HEK293 (cell line): ENCODE results near the gene MEOX1.

Experiments used
- EGR2 ChIP-seq: fragments of 450-650 bp; formaldehyde crosslinking; IDR thresholded peaks from 2 replicates; pipeline ENCODE4 v1.5.1; 2016; ENCODE audit warnings: low read depth, missing biosample characterization, missing genetic modification characterization
- TCF7L2 ChIP-seq: IDR thresholded peaks from 2 replicates; pipeline ENCODE4 v1.6.1; 2011; ENCODE audit warnings: low read depth, mild to moderate bottlenecking, inconsistent platforms, low read length, moderate library complexity, borderline replicate concordance
- TRIM28 ChIP-seq: IDR thresholded peaks from 2 replicates; pipeline ENCODE4 v1.6.1; 2011; ENCODE audit warnings: low read length, control low read depth, borderline replicate concordance
- YY1 ChIP-seq: fragments of 450-650 bp; formaldehyde crosslinking; IDR thresholded peaks from 2 replicates; pipeline ENCODE4 v1.5.1; 2018; ENCODE audit warnings: missing biosample characterization, missing genetic modification characterization
- ZBTB1 ChIP-seq: fragments of 450-650 bp; formaldehyde crosslinking; IDR thresholded peaks from 2 replicates; pipeline ENCODE4 v1.5.1; 2016; ENCODE audit warnings: missing biosample characterization, missing genetic modification characterization
- ZBTB21 ChIP-seq: fragments of 450-650 bp; formaldehyde crosslinking; IDR thresholded peaks from 2 replicates; pipeline ENCODE4 v1.5.1; 2017; ENCODE audit warnings: missing biosample characterization, missing genetic modification characterization
- ZFP69B ChIP-seq: fragments of 450-650 bp; formaldehyde crosslinking; IDR thresholded peaks from 2 replicates; pipeline ENCODE4 v1.5.1; 2016; ENCODE audit warnings: missing biosample characterization, missing genetic modification characterization
- ZNF140 ChIP-seq: fragments of 450-650 bp; formaldehyde crosslinking; IDR thresholded peaks from 2 replicates; pipeline ENCODE4 v1.5.1; 2016; ENCODE audit warnings: missing biosample characterization, missing genetic modification characterization
- ZNF24 ChIP-seq: fragments of 450-650 bp; formaldehyde crosslinking; IDR thresholded peaks from 2 replicates; pipeline ENCODE4 v1.5.1; 2016; ENCODE audit warnings: missing biosample characterization, missing genetic modification characterization
- ZNF416 ChIP-seq: fragments of 450-650 bp; formaldehyde crosslinking; IDR thresholded peaks from 2 replicates; pipeline ENCODE4 v1.5.1; 2016; ENCODE audit warnings: missing biosample characterization, missing genetic modification characterization
- ZNF433 ChIP-seq: fragments of 450-650 bp; formaldehyde crosslinking; IDR thresholded peaks from 2 replicates; pipeline ENCODE4 v1.5.1; 2016; ENCODE audit warnings: missing biosample characterization, missing genetic modification characterization, low read depth
- ZNF48 ChIP-seq: fragments of 450-650 bp; formaldehyde crosslinking; IDR thresholded peaks from 2 replicates; pipeline ENCODE4 v1.5.1; 2016; ENCODE audit warnings: missing biosample characterization, missing genetic modification characterization
- ZNF521 ChIP-seq: fragments of 450-650 bp; formaldehyde crosslinking; IDR thresholded peaks from 2 replicates; pipeline ENCODE4 v1.5.1; 2017; ENCODE audit warnings: missing biosample characterization, mild to moderate bottlenecking, missing genetic modification characterization
- ZNF555 ChIP-seq: fragments of 450-650 bp; formaldehyde crosslinking; conservative IDR thresholded peaks from 2 replicates; pipeline ENCODE4 v1.5.1; 2017; ENCODE audit warnings: missing biosample characterization, mild to moderate bottlenecking, missing genetic modification characterization, inconsistent platforms
- ZNF571 ChIP-seq: fragments of 450-650 bp; formaldehyde crosslinking; IDR thresholded peaks from 2 replicates; pipeline ENCODE4 v1.5.0; 2017; ENCODE audit warnings: missing biosample characterization, missing genetic modification characterization
- ZNF600 ChIP-seq: fragments of 450-650 bp; formaldehyde crosslinking; IDR thresholded peaks from 2 replicates; pipeline ENCODE4 v1.5.1; 2016; ENCODE audit warnings: missing biosample characterization, missing genetic modification characterization
- ZNF76 ChIP-seq: fragments of 450-650 bp; formaldehyde crosslinking; IDR thresholded peaks from 2 replicates; pipeline ENCODE4; 2016; ENCODE audit warnings: low read depth, missing biosample characterization, missing genetic modification characterization, borderline replicate concordance
- ZNF768 ChIP-seq: fragments of 450-650 bp; formaldehyde crosslinking; IDR thresholded peaks from 2 replicates; pipeline ENCODE4 v1.5.1; 2018; ENCODE audit warnings: missing biosample characterization, mild to moderate bottlenecking, missing genetic modification characterization
- TF ChIP-seq, protein P1 (sequence below): fragments of 450-650 bp; formaldehyde crosslinking; IDR thresholded peaks from 2 replicates; pipeline ENCODE4 v1.5.1; 2017; ENCODE audit warnings: missing biosample characterization, missing genetic modification characterization
- TF ChIP-seq, protein P2 (sequence below): fragments of 450-650 bp; formaldehyde crosslinking; optimal IDR thresholded peaks from 2 replicates; pipeline ENCODE3; 2016; ENCODE audit warnings: missing biosample characterization, mild to moderate bottlenecking, missing genetic modification characterization
- TF ChIP-seq, protein P3 (sequence below): fragments of 450-650 bp; formaldehyde crosslinking; IDR thresholded peaks from 2 replicates; pipeline ENCODE4 v1.5.1; 2017; ENCODE audit warnings: missing biosample characterization, missing genetic modification characterization
- TF ChIP-seq, protein P4 (sequence below): fragments of 450-650 bp; formaldehyde crosslinking; IDR thresholded peaks from 2 replicates; pipeline ENCODE4 v1.5.1; 2017; ENCODE audit warnings: missing biosample characterization, missing genetic modification characterization
- TF ChIP-seq, protein P5 (sequence below): fragments of 450-650 bp; formaldehyde crosslinking; IDR thresholded peaks from 2 replicates; pipeline ENCODE4; 2016; ENCODE audit warnings: missing biosample characterization, missing genetic modification characterization
- TF ChIP-seq, protein P6 (sequence below): fragments of 450-650 bp; formaldehyde crosslinking; IDR thresholded peaks from 2 replicates; pipeline ENCODE4 v1.5.1; 2016; ENCODE audit warnings: missing biosample characterization, missing genetic modification characterization
- TF ChIP-seq, protein P7 (sequence below): fragments of 450-650 bp; formaldehyde crosslinking; IDR thresholded peaks from 2 replicates; pipeline ENCODE4 v1.5.0; 2017; ENCODE audit warnings: missing biosample characterization, missing genetic modification characterization, borderline replicate concordance
- TF ChIP-seq, protein P8 (sequence below): fragments of 450-650 bp; formaldehyde crosslinking; IDR thresholded peaks from 2 replicates; pipeline ENCODE4 v1.5.1; 2016; ENCODE audit warnings: missing biosample characterization, missing genetic modification characterization, borderline replicate concordance

MEOX1 gene

DNA sequence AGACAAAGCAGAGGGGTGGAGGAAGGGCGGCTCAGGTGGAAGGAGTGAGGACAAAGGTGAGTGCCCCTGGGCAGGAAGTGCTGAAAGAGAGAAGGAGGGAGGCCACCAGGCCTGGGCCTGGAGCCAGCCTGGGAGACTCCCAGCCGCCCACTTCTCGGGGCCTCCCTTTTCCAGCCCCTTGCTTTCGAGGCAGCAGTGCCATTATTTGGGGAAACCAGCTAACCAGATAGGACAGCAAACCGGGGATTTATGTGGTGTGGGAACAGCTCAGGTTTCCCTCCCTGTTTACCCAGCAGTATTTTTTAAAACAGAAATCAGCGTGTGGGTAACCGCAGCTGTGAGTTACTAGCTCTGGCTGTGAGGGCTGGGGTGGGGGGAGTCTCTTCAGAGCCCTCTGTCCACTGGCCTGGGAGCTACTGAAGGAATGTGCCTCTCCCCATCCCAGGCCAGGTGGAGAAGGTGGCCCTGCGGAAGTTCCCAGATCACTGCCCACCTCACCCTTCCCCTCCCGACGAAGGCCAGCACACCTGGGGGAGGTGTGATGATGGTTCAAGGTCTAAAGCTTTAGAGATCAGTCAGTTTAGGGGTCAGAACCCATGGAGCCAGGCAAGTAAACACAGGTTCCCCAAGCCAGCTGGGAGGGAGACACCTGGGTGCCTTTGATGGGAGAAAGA lies 8.4 kb upstream of the MEOX1 start (continued):
- TF ChIP-seq ZNF48 (tag by site-specific recombination), result no peak
- TF ChIP-seq TCF7L2, result no peak
- no peak for TF ChIP-seq ZNF571 (tag by site-specific recombination)
- TF ChIP-seq ZNF76 (tag by site-specific recombination), result 0 out of 2 replicates have a peak, but pooled peaks have one; percentile 56
- TF ChIP-seq, protein P1, sequence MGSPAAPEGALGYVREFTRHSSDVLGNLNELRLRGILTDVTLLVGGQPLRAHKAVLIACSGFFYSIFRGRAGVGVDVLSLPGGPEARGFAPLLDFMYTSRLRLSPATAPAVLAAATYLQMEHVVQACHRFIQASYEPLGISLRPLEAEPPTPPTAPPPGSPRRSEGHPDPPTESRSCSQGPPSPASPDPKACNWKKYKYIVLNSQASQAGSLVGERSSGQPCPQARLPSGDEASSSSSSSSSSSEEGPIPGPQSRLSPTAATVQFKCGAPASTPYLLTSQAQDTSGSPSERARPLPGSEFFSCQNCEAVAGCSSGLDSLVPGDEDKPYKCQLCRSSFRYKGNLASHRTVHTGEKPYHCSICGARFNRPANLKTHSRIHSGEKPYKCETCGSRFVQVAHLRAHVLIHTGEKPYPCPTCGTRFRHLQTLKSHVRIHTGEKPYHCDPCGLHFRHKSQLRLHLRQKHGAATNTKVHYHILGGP (tag by site-specific recombination), result peak; percentile 98
- TF ChIP-seq ZNF555 (tag by site-specific recombination), result no peak
- no peak for TF ChIP-seq ZNF140 (tag by site-specific recombination)
- TF ChIP-seq TRIM28, result no peak
- TF ChIP-seq, protein P2, sequence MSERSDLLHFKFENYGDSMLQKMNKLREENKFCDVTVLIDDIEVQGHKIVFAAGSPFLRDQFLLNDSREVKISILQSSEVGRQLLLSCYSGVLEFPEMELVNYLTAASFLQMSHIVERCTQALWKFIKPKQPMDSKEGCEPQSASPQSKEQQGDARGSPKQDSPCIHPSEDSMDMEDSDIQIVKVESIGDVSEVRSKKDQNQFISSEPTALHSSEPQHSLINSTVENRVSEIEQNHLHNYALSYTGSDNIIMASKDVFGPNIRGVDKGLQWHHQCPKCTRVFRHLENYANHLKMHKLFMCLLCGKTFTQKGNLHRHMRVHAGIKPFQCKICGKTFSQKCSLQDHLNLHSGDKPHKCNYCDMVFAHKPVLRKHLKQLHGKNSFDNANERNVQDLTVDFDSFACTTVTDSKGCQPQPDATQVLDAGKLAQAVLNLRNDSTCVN (tag by site-specific recombination), result peak; percentile 24
- TF ChIP-seq ZNF768, result no peak
- peak; percentile 68; the same call in 1 of the 2 replicates for TF ChIP-seq ZFP69B (tag by site-specific recombination)
- TF ChIP-seq ZBTB21 (tag by site-specific recombination), result peak; percentile 63; the same call in 1 of the 2 replicates
- no peak for TF ChIP-seq ZBTB1
- peak; percentile 93 for TF ChIP-seq ZNF24
- TF ChIP-seq EGR2 (tag by site-specific recombination), result peak; percentile 82
- no peak for TF ChIP-seq ZNF521 (tag by site-specific recombination)
- TF ChIP-seq, protein P3, sequence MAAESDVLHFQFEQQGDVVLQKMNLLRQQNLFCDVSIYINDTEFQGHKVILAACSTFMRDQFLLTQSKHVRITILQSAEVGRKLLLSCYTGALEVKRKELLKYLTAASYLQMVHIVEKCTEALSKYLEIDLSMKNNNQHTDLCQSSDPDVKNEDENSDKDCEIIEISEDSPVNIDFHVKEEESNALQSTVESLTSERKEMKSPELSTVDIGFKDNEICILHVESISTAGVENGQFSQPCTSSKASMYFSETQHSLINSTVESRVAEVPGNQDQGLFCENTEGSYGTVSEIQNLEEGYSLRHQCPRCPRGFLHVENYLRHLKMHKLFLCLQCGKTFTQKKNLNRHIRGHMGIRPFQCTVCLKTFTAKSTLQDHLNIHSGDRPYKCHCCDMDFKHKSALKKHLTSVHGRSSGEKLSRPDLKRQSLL (tag by site-specific recombination), result peak; percentile 34; the same call in 1 of the 2 replicates
- TF ChIP-seq ZNF600 (tag by site-specific recombination), result peak; percentile 80
- peak; percentile 48; the same call in 1 of the 2 replicates for TF ChIP-seq YY1 (tag by site-specific recombination)
- TF ChIP-seq, protein P4, sequence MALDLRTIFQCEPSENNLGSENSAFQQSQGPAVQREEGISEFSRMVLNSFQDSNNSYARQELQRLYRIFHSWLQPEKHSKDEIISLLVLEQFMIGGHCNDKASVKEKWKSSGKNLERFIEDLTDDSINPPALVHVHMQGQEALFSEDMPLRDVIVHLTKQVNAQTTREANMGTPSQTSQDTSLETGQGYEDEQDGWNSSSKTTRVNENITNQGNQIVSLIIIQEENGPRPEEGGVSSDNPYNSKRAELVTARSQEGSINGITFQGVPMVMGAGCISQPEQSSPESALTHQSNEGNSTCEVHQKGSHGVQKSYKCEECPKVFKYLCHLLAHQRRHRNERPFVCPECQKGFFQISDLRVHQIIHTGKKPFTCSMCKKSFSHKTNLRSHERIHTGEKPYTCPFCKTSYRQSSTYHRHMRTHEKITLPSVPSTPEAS (tag by site-specific recombination), result no peak
- TF ChIP-seq ZNF416 (tag by site-specific recombination), result no peak
- TF ChIP-seq, protein P5, sequence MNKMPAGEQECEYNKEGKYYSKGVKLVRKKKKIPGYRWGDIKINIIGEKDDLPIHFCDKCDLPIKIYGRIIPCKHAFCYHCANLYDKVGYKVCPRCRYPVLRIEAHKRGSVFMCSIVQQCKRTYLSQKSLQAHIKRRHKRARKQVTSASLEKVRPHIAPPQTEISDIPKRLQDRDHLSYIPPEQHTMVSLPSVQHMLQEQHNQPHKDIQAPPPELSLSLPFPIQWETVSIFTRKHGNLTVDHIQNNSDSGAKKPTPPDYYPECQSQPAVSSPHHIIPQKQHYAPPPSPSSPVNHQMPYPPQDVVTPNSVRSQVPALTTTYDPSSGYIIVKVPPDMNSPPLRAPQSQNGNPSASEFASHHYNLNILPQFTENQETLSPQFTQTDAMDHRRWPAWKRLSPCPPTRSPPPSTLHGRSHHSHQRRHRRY, result 0 out of 2 replicates have a peak, but pooled peaks have one; percentile 56
- TF ChIP-seq, protein P6, sequence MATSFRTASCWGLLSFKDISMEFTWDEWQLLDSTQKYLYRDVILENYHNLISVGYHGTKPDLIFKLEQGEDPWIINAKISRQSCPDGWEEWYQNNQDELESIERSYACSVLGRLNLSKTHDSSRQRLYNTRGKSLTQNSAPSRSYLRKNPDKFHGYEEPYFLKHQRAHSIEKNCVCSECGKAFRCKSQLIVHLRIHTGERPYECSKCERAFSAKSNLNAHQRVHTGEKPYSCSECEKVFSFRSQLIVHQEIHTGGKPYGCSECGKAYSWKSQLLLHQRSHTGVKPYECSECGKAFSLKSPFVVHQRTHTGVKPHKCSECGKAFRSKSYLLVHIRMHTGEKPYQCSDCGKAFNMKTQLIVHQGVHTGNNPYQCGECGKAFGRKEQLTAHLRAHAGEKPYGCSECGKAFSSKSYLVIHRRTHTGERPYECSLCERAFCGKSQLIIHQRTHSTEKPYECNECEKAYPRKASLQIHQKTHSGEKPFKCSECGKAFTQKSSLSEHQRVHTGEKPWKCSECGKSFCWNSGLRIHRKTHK (tag by site-specific recombination), result no peak
- no peak for TF ChIP-seq ZNF433
- TF ChIP-seq, protein P7, sequence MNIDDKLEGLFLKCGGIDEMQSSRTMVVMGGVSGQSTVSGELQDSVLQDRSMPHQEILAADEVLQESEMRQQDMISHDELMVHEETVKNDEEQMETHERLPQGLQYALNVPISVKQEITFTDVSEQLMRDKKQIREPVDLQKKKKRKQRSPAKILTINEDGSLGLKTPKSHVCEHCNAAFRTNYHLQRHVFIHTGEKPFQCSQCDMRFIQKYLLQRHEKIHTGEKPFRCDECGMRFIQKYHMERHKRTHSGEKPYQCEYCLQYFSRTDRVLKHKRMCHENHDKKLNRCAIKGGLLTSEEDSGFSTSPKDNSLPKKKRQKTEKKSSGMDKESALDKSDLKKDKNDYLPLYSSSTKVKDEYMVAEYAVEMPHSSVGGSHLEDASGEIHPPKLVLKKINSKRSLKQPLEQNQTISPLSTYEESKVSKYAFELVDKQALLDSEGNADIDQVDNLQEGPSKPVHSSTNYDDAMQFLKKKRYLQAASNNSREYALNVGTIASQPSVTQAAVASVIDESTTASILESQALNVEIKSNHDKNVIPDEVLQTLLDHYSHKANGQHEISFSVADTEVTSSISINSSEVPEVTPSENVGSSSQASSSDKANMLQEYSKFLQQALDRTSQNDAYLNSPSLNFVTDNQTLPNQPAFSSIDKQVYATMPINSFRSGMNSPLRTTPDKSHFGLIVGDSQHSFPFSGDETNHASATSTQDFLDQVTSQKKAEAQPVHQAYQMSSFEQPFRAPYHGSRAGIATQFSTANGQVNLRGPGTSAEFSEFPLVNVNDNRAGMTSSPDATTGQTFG, result no peak
- TF ChIP-seq, protein P8, sequence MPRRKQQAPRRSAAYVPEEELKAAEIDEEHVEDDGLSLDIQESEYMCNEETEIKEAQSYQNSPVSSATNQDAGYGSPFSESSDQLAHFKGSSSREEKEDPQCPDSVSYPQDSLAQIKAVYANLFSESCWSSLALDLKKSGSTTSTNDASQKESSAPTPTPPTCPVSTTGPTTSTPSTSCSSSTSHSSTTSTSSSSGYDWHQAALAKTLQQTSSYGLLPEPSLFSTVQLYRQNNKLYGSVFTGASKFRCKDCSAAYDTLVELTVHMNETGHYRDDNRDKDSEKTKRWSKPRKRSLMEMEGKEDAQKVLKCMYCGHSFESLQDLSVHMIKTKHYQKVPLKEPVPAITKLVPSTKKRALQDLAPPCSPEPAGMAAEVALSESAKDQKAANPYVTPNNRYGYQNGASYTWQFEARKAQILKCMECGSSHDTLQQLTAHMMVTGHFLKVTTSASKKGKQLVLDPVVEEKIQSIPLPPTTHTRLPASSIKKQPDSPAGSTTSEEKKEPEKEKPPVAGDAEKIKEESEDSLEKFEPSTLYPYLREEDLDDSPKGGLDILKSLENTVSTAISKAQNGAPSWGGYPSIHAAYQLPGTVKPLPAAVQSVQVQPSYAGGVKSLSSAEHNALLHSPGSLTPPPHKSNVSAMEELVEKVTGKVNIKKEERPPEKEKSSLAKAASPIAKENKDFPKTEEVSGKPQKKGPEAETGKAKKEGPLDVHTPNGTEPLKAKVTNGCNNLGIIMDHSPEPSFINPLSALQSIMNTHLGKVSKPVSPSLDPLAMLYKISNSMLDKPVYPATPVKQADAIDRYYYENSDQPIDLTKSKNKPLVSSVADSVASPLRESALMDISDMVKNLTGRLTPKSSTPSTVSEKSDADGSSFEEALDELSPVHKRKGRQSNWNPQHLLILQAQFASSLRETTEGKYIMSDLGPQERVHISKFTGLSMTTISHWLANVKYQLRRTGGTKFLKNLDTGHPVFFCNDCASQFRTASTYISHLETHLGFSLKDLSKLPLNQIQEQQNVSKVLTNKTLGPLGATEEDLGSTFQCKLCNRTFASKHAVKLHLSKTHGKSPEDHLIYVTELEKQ, result peak; percentile 94
